HUES64 (cell line): ENCODE data around the gene RFT1. TPM values are rescaled to one million over a fixed set of nuclear protein-coding genes. Genes with fewer than 3 reads are reported as not detected.
A peak's percentile ranks its signal among the peaks of the same experiment; 100 is the strongest.

Experiments used
- H3K27ac ChIP-seq: 2 replicates; pipeline ENCODE4 v1.7.0; 2013; ENCODE audit warnings: low read depth, low read length, inconsistent platforms
- H3K27me3 ChIP-seq: 2 replicates; pipeline ENCODE4 v1.6.1; 2013; ENCODE audit warnings: mild to moderate bottlenecking, low read length; ENCODE audit not compliant: insufficient read depth
- H3K36me3 ChIP-seq: 2 replicates; pipeline ENCODE4 v1.6.1; 2013; ENCODE audit warnings: mild to moderate bottlenecking, low read length; ENCODE audit not compliant: insufficient read depth
- H3K4me1 ChIP-seq: 2 replicates; pipeline ENCODE4 v1.6.1; 2013; ENCODE audit warnings: mild to moderate bottlenecking, low read length, moderate library complexity; ENCODE audit not compliant: insufficient read depth
- H3K4me3 ChIP-seq: 2 replicates; pipeline ENCODE4 v1.5.1; 2013; ENCODE audit warnings: mild to moderate bottlenecking, low read length, moderate library complexity
- H3K9ac ChIP-seq: 2 replicates; pipeline ENCODE4 v1.6.1; 2013; ENCODE audit warnings: mild to moderate bottlenecking, low read depth, low read length
- H3K9me3 ChIP-seq: 2 replicates; pipeline ENCODE4 v1.6.1; 2013; ENCODE audit warnings: low read depth, low read length; ENCODE audit not compliant: insufficient read depth
- WGBS: fragments of 150-250, 120-280 bp; methylation state at CpG from one replicate; pipeline ENCODE4 v1.1.7; 2013; ENCODE audit warnings: missing lambda C conversion rate; 5-methylcytosine and 5-hydroxymethylcytosine counted together
- polyA plus RNA-seq, 2 experiments: library from polyadenylated mRNA; stranded (reverse); fragments of 50-300 nt; gene quantifications; one replicate each; pipeline ENCODE4 v1.2.3, GENCODE V29; 2013

The RFT1 gene
- 22.1 TPM for polyA plus RNA-seq (2013, experiment 1 of 2)
- polyA plus RNA-seq (2013, experiment 2 of 2), result 19.7 TPM

GRCh38 chr3:53130179-53131061 lies at the start of gene RFT1:
TSS of gene RFT1 (minus strand) at chr3:53130435. CDS start at chr3:53130400, 35 bp downstream.
- no peaks in the 10 kb centered on the region for H3K9me3 ChIP-seq
- peak within 1 kb of the TSS; percentile 87 for H3K4me3 ChIP-seq
- peak within 1 kb of the TSS; percentile 90 for H3K9ac ChIP-seq
- peaks cover 5% of the 10 kb centered on the region; the same call in 1 of the 2 replicates for H3K4me1 ChIP-seq
- WGBS, result 4% methylated on average over 41 of the region's 41 CpGs
- H3K27ac ChIP-seq, result peak within 1 kb of the TSS; percentile 74
- H3K27me3 ChIP-seq, result no peaks in the 10 kb centered on the region
- H3K36me3 ChIP-seq, result peaks cover 6% of the 10 kb centered on the region

- no peak overlapping the region for H3K4me3 ChIP-seq
- no peaks in the 10 kb centered on the region for H3K4me1 ChIP-seq
- H3K36me3 ChIP-seq, result peaks cover 25% of the 10 kb centered on the region
Measured at GRCh38 chr3:53179580-53179979, 49.3 kb upstream of the RFT1 start.

GRCh38 chr3:53178246-53178645 lies 48.0 kb upstream of the RFT1 start:
- Histone ChIP-seq H3K4me1 (no peaks in the 10 kb centered on the region), H3K27ac (no peak overlapping the region), H3K4me3 (no peak overlapping the region), H3K9ac (no peak overlapping the region), H3K27me3 (no peaks in the 10 kb centered on the region), H3K36me3 (peaks cover 22% of the 10 kb centered on the region), H3K9me3 (no peaks in the 10 kb centered on the region)
- WGBS, result 91% methylated on average over 15 of the region's 15 CpGs

More at GRCh38 chr3:53179580-53179979, 49.3 kb upstream of the RFT1 start:
- no peak overlapping the region for H3K9ac ChIP-seq
- 95% methylated on average over 20 of the region's 20 CpGs for WGBS
- H3K9me3 ChIP-seq, result no peaks in the 10 kb centered on the region
- H3K27me3 ChIP-seq, result no peaks in the 10 kb centered on the region
- H3K27ac ChIP-seq, result no peak overlapping the region

- H3K4me3 ChIP-seq, result no peak overlapping the region
- H3K36me3 ChIP-seq, result peaks cover 10% of the 10 kb centered on the region
- H3K4me1 ChIP-seq, result peaks cover 13% of the 10 kb centered on the region; the same call in 1 of the 2 replicates
- 91% methylated on average over 9 of the region's 9 CpGs for WGBS
- H3K9ac ChIP-seq, result no peak overlapping the region; the same call in 1 of the 2 replicates
- H3K9me3 ChIP-seq, result no peaks in the 10 kb centered on the region
- no peak overlapping the region for H3K27ac ChIP-seq
- H3K27me3 ChIP-seq, result no peaks in the 10 kb centered on the region
Measured at GRCh38 chr3:53175613-53176540, 45.6 kb upstream of the RFT1 start.

GRCh38 chr3:53174346-53175250 lies 44.4 kb upstream of the RFT1 start:
- no peaks in the 10 kb centered on the region for H3K27me3 ChIP-seq
- H3K9me3 ChIP-seq, result no peaks in the 10 kb centered on the region
- H3K36me3 ChIP-seq, result peaks cover 9% of the 10 kb centered on the region; the same call in 1 of the 2 replicates
- WGBS, result 79% methylated on average over 9 of the region's 9 CpGs
- no peak overlapping the region for H3K9ac ChIP-seq
- H3K4me3 ChIP-seq, result no peak overlapping the region
- peaks cover 16% of the 10 kb centered on the region; the same call in 1 of the 2 replicates for H3K4me1 ChIP-seq
- H3K27ac ChIP-seq, result no peak overlapping the region

- H3K36me3 ChIP-seq, result 0 out of 2 replicates have a peak, but pooled peaks cover 3% of the 10 kb centered on the region
- H3K27me3 ChIP-seq, result no peaks in the 10 kb centered on the region
- peaks cover 26% of the 10 kb centered on the region for H3K4me1 ChIP-seq
- no peaks in the 10 kb centered on the region for H3K9me3 ChIP-seq
- 90% methylated on average over 5 of the region's 5 CpGs for WGBS
- H3K9ac ChIP-seq, result no peak overlapping the region
- H3K4me3 ChIP-seq, result no peak overlapping the region
- H3K27ac ChIP-seq, result no peak overlapping the region
Measured at GRCh38 chr3:53173107-53173506, 42.9 kb upstream of the RFT1 start.

GRCh38 chr3:53171827-53172505 lies 41.7 kb upstream of the RFT1 start:
- Histone ChIP-seq H3K36me3 (0 out of 2 replicates have a peak, but pooled peaks cover 3% of the 10 kb centered on the region), H3K27ac (no peak overlapping the region), H3K4me1 (peaks cover 34% of the 10 kb centered on the region), H3K9me3 (no peaks in the 10 kb centered on the region), H3K27me3 (no peaks in the 10 kb centered on the region), H3K4me3 (no peak overlapping the region), H3K9ac (no peak overlapping the region)
- 52% methylated on average over 7 of the region's 7 CpGs for WGBS

- Histone ChIP-seq H3K27me3 (no peaks in the 10 kb centered on the region), H3K9me3 (no peaks in the 10 kb centered on the region), H3K27ac (peak overlapping the region; percentile 6; the same call in 1 of the 2 replicates), H3K9ac (no peak overlapping the region), H3K4me1 (peaks cover 34% of the 10 kb centered on the region), H3K36me3 (0 out of 2 replicates have a peak, but pooled peaks cover 3% of the 10 kb centered on the region), H3K4me3 (no peak overlapping the region)
- 86% methylated on average over 7 of the region's 7 CpGs for WGBS
Measured at GRCh38 chr3:53171064-53171418, 40.8 kb upstream of the RFT1 start.

GRCh38 chr3:53170325-53171063 lies 40.3 kb upstream of the RFT1 start:
- WGBS, result 89% methylated on average over 17 of the region's 17 CpGs
- Histone ChIP-seq H3K27me3 (no peaks in the 10 kb centered on the region), H3K9me3 (no peaks in the 10 kb centered on the region), H3K9ac (no peak overlapping the region), H3K27ac (no peak overlapping the region), H3K36me3 (0 out of 2 replicates have a peak, but pooled peaks cover 3% of the 10 kb centered on the region), H3K4me1 (peaks cover 34% of the 10 kb centered on the region), H3K4me3 (no peak overlapping the region)
